GM15510 (cell line): ENCODE data around the gene FAHD1.

Experiments used
- POLR2A ChIP-seq: IDR thresholded peaks from 3 replicates; pipeline ENCODE4 v1.6.1; 2011; ENCODE audit warnings: borderline replicate concordance; ENCODE audit not compliant: insufficient read length; ENCODE audit errors: extremely low read depth

The FAHD1 gene

GRCh38 chr16:1786242-1787055 lies 40.6 kb upstream of the FAHD1 start:
- no peak for TF ChIP-seq POLR2A

- TF ChIP-seq POLR2A = no peak
Observed at GRCh38 chr16:1787056-1787321, 40.0 kb upstream of the FAHD1 start.

- no peak for TF ChIP-seq POLR2A
Observed at GRCh38 chr16:1787322-1788094, 39.5 kb upstream of the FAHD1 start.

GRCh38 chr16:1788095-1788707 lies 38.8 kb upstream of the FAHD1 start:
- TF ChIP-seq POLR2A = no peak

GRCh38 chr16:1788708-1789100 lies 38.3 kb upstream of the FAHD1 start:
- no peak for TF ChIP-seq POLR2A

- no peak for TF ChIP-seq POLR2A
Observed at GRCh38 chr16:1789643-1790045, 37.4 kb upstream of the FAHD1 start.

- no peak for TF ChIP-seq POLR2A
Observed at GRCh38 chr16:1790261-1790610, 36.8 kb upstream of the FAHD1 start.

- TF ChIP-seq POLR2A = no peak
Observed at GRCh38 chr16:1790611-1791255, 36.3 kb upstream of the FAHD1 start.

- TF ChIP-seq POLR2A = no peak
Observed at GRCh38 chr16:1791256-1791942, 35.6 kb upstream of the FAHD1 start.

GRCh38 chr16:1791943-1792812 lies 34.8 kb upstream of the FAHD1 start:
- TF ChIP-seq POLR2A = no peak

GRCh38 chr16:1792836-1793577 lies 34.0 kb upstream of the FAHD1 start:
- no peak for TF ChIP-seq POLR2A

- no peak for TF ChIP-seq POLR2A
Observed at GRCh38 chr16:1793578-1794220, 33.3 kb upstream of the FAHD1 start, which contains the start of gene IGFALS. Gene IGFALS (minus strand): TSS chr16:1793705. CDS start chr16:1793652, 53 bp downstream.

GRCh38 chr16:1794221-1794871 lies 32.7 kb upstream of the FAHD1 start:
- no peak for TF ChIP-seq POLR2A
